Common myeloid progenitor, CD34-positive (primary cell): ENCODE results near the gene SLC10A4.

Experiments
- CTCF ChIA-PET: fragments of 350-600 bp; sonication (Branson Sonifier 250); formaldehyde crosslinking; loops from one replicate; lab custom pipeline; 2021; ENCODE audit warnings: antibody characterized with exemption; lab: Charles Lee
- POLR2A ChIA-PET: fragments of 350-600 bp; sonication (Branson Sonifier 250); formaldehyde crosslinking; loops from one replicate; lab custom pipeline; 2021; ENCODE audit warnings: antibody characterized with exemption; lab: Charles Lee
- DNase-seq, 3 donors: peaks; one replicate each; pipeline versions ENCODE4 v3.0.0 to v3.0.0-alpha.2; 2013
- H3K27ac ChIP-seq, 2 experiments: 1 replicate in 1 of 2; 2 replicates in 1 of 2; pipeline ENCODE4 v1.7.0; 2013; ENCODE audit warnings: inconsistent platforms in 2 of 2, low read length in 2 of 2, mild to moderate bottlenecking in 2 of 2, low read depth in 1 of 2, moderate library complexity in 1 of 2; ENCODE audit not compliant: severe bottlenecking in 2 of 2, insufficient read depth in 1 of 2, poor library complexity in 1 of 2
- H3K27me3 ChIP-seq, 5 experiments: replicated peaks in 2 of 5; 1 replicate in 3 of 5; 2 replicates in 2 of 5; pipeline versions ENCODE4 v1.6.1 to v1.7.0; 2013; ENCODE audit warnings: low read length in 4 of 5, mild to moderate bottlenecking in 2 of 5, moderate library complexity in 2 of 5, inconsistent platforms in 1 of 5; ENCODE audit not compliant: insufficient read depth in 5 of 5, control insufficient read depth in 4 of 5
- H3K36me3 ChIP-seq, 4 experiments: 1 replicate in 2 of 4; 2 replicates in 2 of 4; pipeline versions ENCODE4 v1.6.1 to v1.7.0; 2013; ENCODE audit warnings: low read length in 3 of 4, control low read depth in 1 of 4, mild to moderate bottlenecking in 1 of 4; ENCODE audit not compliant: control insufficient read depth in 4 of 4, insufficient read depth in 4 of 4
- H3K4me1 ChIP-seq, 4 experiments: 1 replicate in 3 of 4; 2 replicates in 1 of 4; pipeline versions ENCODE4 v1.6.1 to v1.7.1; 2013; ENCODE audit warnings: low read length in 3 of 4, mild to moderate bottlenecking in 3 of 4, control low read depth in 1 of 4, inconsistent platforms in 1 of 4, moderate library complexity in 1 of 4; ENCODE audit not compliant: control insufficient read depth in 4 of 4, insufficient read depth in 4 of 4; ENCODE audit errors: control extremely low read depth in 1 of 4
- H3K4me3 ChIP-seq, 7 experiments: 1 replicate in 4 of 7; 2 replicates in 3 of 7; pipeline versions ENCODE4 v1.5.1 to v1.7.0; 2013; ENCODE audit warnings: mild to moderate bottlenecking in 7 of 7, low read length in 6 of 7, moderate library complexity in 6 of 7, inconsistent platforms in 2 of 7, low read depth in 2 of 7, control low read depth in 1 of 7; ENCODE audit not compliant: insufficient read depth in 4 of 7, control insufficient read depth in 1 of 7; ENCODE audit errors: extremely low read depth in 1 of 7
- H3K9me3 ChIP-seq, 5 experiments: 1 replicate in 4 of 5; 2 replicates in 1 of 5; pipeline versions ENCODE4 v1.6.1 to v1.7.1; 2013; ENCODE audit warnings: low read length in 4 of 5, mild to moderate bottlenecking in 2 of 5, inconsistent platforms in 1 of 5, low read depth in 1 of 5, moderate library complexity in 1 of 5; ENCODE audit not compliant: control insufficient read depth in 4 of 5, insufficient read depth in 2 of 5; ENCODE audit errors: control extremely low read depth in 1 of 5
- WGBS: methylation state at CpG from one replicate; pipeline ENCODE4 v1.1.5; 2013; ENCODE audit not compliant: insufficient coverage; 5-methylcytosine and 5-hydroxymethylcytosine counted together

Gene SLC10A4

DNA sequence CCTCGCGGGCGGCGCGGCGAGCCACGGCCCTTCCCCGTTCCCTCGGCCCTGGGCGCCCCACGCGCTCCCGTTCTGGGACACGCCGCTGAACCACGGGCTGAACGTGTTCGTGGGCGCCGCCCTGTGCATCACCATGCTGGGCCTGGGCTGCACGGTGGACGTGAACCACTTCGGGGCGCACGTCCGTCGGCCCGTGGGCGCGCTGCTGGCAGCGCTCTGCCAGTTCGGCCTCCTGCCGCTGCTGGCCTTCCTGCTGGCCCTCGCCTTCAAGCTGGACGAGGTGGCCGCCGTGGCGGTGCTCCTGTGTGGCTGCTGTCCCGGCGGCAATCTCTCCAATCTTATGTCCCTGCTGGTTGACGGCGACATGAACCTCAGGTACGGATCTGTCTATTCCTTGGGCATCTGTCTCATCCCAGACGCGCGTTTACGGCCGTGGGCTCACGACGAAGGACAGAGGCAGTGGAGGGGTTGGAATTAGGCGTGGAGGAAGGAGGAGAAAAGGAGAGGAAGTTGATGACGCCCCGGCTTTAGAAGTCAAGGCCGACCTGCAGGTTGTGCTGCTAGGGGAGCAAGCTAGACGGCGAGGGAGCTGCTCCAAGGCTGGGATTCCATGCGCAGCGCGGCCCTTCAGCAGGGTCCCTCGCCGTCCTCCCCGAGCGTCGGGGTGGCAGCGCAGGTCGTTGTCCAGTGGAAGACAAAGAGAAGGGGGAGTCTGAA is 792 bp downstream of the SLC10A4 start:
- peak overlapping the region in 4 of 7 experiments; percentile 49 to 61 (median 56) for H3K4me3 ChIP-seq
- ChIA-PET POLR2A (no interaction called here), CTCF (interaction anchor here (1.6 kb wide), 1 partner anchor 345 kb away, joined by 3 read pairs; no protein-coding TSS in a partner anchor)
- 6% methylated on average over 45 of the region's 66 CpGs for WGBS
- peak in 2 of 3 donors; percentile 26 to 52 for DNase-seq
- H3K9me3 ChIP-seq: peaks cover 0 to 8% (median 0%) of the 10 kb centered on the region in 5 experiments
- H3K4me1 ChIP-seq: peaks cover 0 to 22% (median 11%) of the 10 kb centered on the region in 4 experiments
- peaks cover 31 to 84% (median 40%) of the 10 kb centered on the region in 5 experiments for H3K27me3 ChIP-seq
- H3K36me3 ChIP-seq: no peaks in the 10 kb centered on the region
- no peak overlapping the region for H3K27ac ChIP-seq

DNA sequence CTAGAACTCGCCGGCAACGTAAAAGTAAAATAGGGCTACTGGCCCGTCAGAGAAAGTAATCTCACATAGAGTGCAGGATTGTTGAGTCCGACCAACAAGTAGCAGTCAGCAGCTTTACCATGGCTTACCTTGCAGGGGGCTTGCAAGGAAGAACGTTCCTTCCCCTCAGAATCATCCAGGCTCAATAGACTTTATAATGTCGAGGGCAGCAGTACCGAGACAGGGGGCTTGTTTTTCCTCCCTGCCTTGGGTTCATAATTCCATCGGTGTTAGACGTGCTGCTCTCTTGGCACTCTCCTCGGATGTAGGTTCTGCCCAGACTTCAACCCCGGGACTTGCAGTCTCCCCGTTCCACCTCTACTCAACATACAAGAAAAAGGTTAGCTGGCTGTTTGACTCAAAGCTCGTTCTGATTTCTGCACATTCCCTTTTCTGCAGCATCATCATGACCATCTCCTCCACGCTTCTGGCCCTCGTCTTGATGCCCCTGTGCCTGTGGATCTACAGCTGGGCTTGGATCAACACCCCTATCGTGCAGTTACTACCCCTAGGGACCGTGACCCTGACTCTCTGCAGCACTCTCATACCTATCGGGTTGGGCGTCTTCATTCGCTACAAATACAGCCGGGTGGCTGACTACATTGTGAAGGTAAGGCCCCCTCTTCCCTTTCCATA is 1.5 kb downstream of the SLC10A4 start:
- DNase-seq: peak in 2 of 3 donors; percentile 43 to 52
- ChIA-PET POLR2A (interaction anchor here (1.1 kb wide), 1 partner anchor 13 kb away, joined by 3 read pairs; no protein-coding TSS in a partner anchor), CTCF (interaction anchor here (1.4 to 1.6 kb wide), 2 partner anchors 18 to 346 kb away, joined by 3 to 4 read pairs; no protein-coding TSS in a partner anchor)
- Histone ChIP-seq H3K27ac (no peak overlapping the region), H3K9me3 (peaks cover 0 to 8% (median 0%) of the 10 kb centered on the region in 5 experiments), H3K27me3 (peaks cover 37 to 91% (median 40%) of the 10 kb centered on the region in 5 experiments), H3K36me3 (no peaks in the 10 kb centered on the region), H3K4me3 (no peak overlapping the region), H3K4me1 (peaks cover 0 to 24% (median 11%) of the 10 kb centered on the region in 4 experiments)
- WGBS: 12% methylated on average over 18 of the region's 22 CpGs

DNA sequence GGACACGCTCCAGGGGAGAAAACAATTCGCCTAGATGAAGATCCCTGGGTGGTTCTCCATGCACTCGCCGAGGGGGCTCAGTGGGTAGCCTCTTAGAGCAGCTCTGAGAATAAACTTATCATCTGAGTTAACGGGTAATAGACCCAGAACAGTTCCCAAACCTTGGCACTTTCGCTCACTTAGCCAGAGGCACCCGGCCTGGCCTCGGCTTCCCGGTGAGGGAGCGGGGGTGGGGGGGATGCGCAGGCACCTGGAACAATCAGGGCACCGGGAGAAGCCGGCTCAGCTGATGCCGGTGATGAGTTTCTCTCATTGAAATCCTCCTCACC is 6.5 kb downstream of the SLC10A4 start:
- peak overlapping the region in 5 of 7 experiments; percentile 15 to 57 (median 47) for H3K4me3 ChIP-seq
- CTCF ChIA-PET: no interaction called here
- H3K27me3 ChIP-seq: peaks cover 29 to 79% (median 41%) of the 10 kb centered on the region in 5 experiments
- POLR2A ChIA-PET: no interaction called here
- peaks cover 0 to 3% (median 0%) of the 10 kb centered on the region in 5 experiments for H3K9me3 ChIP-seq
- H3K36me3 ChIP-seq: no peaks in the 10 kb centered on the region
- WGBS: 12% methylated on average over 8 of the region's 14 CpGs
- DNase-seq: no peak
- H3K27ac ChIP-seq: no peak overlapping the region
- H3K4me1 ChIP-seq: peaks cover 0 to 16% (median 8%) of the 10 kb centered on the region in 4 experiments

DNA sequence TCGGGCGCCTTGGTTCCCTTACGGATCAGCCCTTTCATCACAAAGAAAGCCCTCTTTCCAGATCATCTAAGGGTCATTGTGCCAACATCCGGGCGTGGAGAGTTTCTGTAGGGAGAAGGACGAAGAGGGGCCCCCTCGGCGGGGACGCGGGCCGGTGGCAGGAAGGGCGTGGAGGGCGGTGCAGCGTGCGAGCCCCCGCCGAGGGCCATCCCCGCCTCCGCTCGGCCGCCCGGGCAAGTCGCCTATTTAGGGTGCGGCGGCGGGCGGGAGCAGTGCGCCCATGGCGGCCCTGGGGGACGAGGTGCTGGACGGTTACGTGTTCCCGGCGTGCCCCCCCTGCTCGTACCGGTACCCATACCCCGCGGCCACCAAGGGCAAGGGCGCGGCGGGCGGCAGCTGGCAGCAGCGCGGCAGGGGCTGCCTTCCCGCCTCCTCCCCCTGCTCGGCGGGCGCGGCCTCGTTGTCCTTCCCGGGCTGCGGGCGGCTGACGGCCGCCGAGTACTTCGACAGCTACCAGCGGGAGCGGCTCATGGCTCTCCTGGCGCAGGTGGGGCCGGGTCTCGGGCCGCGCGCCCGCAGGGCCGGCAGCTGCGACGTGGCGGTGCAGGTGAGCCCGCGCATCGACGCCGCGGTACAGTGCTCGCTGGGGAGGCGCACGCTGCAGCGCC is 7.0 kb downstream of the SLC10A4 start, which contains the start of gene ZAR1:
ZAR1 (plus strand) TSS at position 241 of the 668 bp plus-strand sequence; CDS start at position 281, 40 bp downstream.
- peaks cover 0 to under 1% (median 0%) of the 10 kb centered on the region in 4 experiments for H3K36me3 ChIP-seq
- peaks cover 0 to 13% (median 8%) of the 10 kb centered on the region in 4 experiments for H3K4me1 ChIP-seq
- peaks cover 0 to 3% (median 0%) of the 10 kb centered on the region in 5 experiments for H3K9me3 ChIP-seq
- peaks cover 24 to 74% (median 37%) of the 10 kb centered on the region in 5 experiments for H3K27me3 ChIP-seq
- ChIA-PET CTCF (interaction anchor here (0.7 to 1.4 kb wide), 2 partner anchors 22 to 178 kb away, joined by 3 read pairs; no protein-coding TSS in a partner anchor), POLR2A (no interaction called here)
- peak in 2 of 3 donors; percentile 21 to 47 for DNase-seq
- H3K4me3 ChIP-seq: peak within 1 kb of the TSS in 5 of 7 experiments; percentile 15 to 57 (median 47)
- H3K27ac ChIP-seq: no peak within 1 kb of the TSS
- WGBS: 3% methylated on average over 52 of the region's 80 CpGs

DNA sequence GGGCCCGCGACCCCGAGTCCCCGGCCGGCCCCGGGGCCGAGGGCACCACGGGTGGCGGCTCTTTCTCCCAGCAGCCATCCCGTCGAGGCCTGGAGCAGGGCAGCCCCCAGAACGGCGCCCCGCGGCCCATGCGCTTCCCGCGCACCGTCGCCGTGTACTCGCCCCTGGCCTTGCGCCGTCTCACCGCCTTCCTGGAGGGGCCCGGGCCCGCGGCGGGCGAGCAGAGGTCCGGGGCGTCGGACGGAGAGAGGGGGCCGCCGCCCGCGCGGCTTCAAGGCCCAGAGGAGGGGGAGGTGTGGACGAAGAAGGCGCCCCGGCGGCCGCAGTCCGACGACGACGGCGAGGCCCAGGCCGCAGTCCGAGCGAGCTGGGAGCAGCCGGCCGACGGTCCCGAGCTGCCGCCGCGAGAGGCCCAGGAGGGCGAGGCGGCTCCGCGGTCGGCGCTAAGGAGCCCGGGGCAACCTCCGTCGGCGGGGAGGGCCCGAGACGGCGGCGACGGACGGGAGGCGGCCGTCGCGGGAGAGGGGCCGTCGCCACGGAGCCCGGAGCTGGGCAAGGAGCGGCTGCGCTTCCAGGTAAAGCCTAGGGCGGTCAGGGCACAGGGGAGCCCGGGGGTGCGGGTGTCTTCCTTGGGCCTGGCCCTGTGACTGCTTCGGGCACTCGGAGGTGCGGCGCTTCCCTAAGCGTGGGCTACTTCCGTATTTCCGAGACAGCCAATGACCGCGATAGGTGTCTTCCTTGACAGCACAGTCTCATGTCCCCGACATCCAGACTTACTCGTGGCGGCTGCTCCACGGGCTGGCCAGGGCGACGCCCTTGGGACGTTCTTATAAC is 7.8 kb downstream of the SLC10A4 start:
- peak in 2 of 3 donors; percentile 30 to 62 for DNase-seq
- peaks cover 0 to 13% (median 8%) of the 10 kb centered on the region in 4 experiments for H3K4me1 ChIP-seq
- no peak overlapping the region for H3K27ac ChIP-seq
- peak overlapping the region in 4 of 7 experiments; percentile 15 to 57 (median 48) for H3K4me3 ChIP-seq
- H3K27me3 ChIP-seq: peaks cover 20 to 66% (median 35%) of the 10 kb centered on the region in 5 experiments
- 16% methylated on average over 88 of the region's 104 CpGs for WGBS
- ChIA-PET CTCF (interaction anchor here (0.7 to 1.4 kb wide), 3 partner anchors 10 to 179 kb away, joined by 3 to 4 read pairs (median 3); no protein-coding TSS in a partner anchor), POLR2A (no interaction called here)
- peaks cover 0 to 3% (median 0%) of the 10 kb centered on the region in 5 experiments for H3K9me3 ChIP-seq
- peaks cover 0 to 2% (median under 1%) of the 10 kb centered on the region in 4 experiments for H3K36me3 ChIP-seq
